Lower leg skin (tissue), 3 donors: ENCODE data around the gene RBM33.

Source experiments
- POLR2A ChIP-seq, 2 donors: fragments of 450-650 bp; IDR thresholded peaks; one replicate each; pipeline ENCODE4 v1.6.1; 2016 to 2017; ENCODE audit warnings: antibody characterized with exemption in 2 of 2, mild to moderate bottlenecking in 1 of 2, moderate library complexity in 1 of 2
- TF ChIP-seq, protein P1 (sequence below), 3 donors: fragments of 450-650 bp; IDR thresholded peaks; one replicate each; pipeline ENCODE4 v1.5.1; 2016; ENCODE audit warnings: antibody characterized with exemption in 3 of 3, mild to moderate bottlenecking in 3 of 3, moderate library complexity in 2 of 3

- no peak for TF ChIP-seq POLR2A (IDR thresholded peaks at IDR 0.05)
- TF ChIP-seq, protein P1, sequence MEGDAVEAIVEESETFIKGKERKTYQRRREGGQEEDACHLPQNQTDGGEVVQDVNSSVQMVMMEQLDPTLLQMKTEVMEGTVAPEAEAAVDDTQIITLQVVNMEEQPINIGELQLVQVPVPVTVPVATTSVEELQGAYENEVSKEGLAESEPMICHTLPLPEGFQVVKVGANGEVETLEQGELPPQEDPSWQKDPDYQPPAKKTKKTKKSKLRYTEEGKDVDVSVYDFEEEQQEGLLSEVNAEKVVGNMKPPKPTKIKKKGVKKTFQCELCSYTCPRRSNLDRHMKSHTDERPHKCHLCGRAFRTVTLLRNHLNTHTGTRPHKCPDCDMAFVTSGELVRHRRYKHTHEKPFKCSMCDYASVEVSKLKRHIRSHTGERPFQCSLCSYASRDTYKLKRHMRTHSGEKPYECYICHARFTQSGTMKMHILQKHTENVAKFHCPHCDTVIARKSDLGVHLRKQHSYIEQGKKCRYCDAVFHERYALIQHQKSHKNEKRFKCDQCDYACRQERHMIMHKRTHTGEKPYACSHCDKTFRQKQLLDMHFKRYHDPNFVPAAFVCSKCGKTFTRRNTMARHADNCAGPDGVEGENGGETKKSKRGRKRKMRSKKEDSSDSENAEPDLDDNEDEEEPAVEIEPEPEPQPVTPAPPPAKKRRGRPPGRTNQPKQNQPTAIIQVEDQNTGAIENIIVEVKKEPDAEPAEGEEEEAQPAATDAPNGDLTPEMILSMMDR (IDR thresholded peaks at IDR 0.05), result no peak
Measured at GRCh38 chr7:155652156-155653114, 8.0 kb downstream of the RBM33 start.
